Gastroesophageal sphincter (tissue), 3 donors: Measurements from ENCODE around the gene MLLT1.

Source experiments
- POLR2A ChIP-seq, 2 donors: fragments of 450-650 bp; IDR thresholded peaks; one replicate each; pipeline ENCODE4 v1.6.1; 2017; ENCODE audit warnings: antibody characterized with exemption in 2 of 2, mild to moderate bottlenecking in 2 of 2, moderate library complexity in 1 of 2
- POLR2AphosphoS5 ChIP-seq: sonication (generic); formaldehyde crosslinking; IDR thresholded peaks from one replicate; pipeline ENCODE4 v1.6.1; 2017; ENCODE audit warnings: antibody characterized with exemption
- TF ChIP-seq, protein P1 (sequence below), 4 experiments: fragments of 200-600 bp in 2 of 4; fragments of 450-650 bp in 2 of 4; sonication (generic) in 1 of 4; IDR thresholded peaks; one replicate each; pipeline ENCODE4 v1.5.1; 2017 to 2019; ENCODE audit warnings: antibody characterized with exemption in 4 of 4, mild to moderate bottlenecking in 2 of 4, moderate library complexity in 2 of 4

DNA sequence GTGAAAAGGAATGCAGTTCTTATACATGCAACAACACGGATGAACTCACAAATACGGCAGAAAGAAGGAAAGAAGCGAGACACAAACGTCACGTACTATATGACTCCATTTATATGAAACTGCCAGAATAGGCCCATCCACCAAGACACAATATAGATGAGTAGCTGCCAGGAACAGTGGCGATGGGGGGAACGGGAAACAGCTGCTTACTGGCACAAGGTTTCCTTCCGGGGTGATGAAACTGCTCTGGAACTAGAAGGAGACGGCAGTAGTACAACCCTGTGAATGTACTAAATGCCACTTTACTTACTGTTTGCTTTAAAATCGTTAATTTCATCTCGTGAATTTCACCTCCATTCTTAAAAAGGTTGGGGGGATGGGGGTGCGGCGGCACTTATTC lies 28.9 kb downstream of the MLLT1 start:
- TF ChIP-seq, protein P1, sequence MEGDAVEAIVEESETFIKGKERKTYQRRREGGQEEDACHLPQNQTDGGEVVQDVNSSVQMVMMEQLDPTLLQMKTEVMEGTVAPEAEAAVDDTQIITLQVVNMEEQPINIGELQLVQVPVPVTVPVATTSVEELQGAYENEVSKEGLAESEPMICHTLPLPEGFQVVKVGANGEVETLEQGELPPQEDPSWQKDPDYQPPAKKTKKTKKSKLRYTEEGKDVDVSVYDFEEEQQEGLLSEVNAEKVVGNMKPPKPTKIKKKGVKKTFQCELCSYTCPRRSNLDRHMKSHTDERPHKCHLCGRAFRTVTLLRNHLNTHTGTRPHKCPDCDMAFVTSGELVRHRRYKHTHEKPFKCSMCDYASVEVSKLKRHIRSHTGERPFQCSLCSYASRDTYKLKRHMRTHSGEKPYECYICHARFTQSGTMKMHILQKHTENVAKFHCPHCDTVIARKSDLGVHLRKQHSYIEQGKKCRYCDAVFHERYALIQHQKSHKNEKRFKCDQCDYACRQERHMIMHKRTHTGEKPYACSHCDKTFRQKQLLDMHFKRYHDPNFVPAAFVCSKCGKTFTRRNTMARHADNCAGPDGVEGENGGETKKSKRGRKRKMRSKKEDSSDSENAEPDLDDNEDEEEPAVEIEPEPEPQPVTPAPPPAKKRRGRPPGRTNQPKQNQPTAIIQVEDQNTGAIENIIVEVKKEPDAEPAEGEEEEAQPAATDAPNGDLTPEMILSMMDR (IDR thresholded peaks at IDR 0.05) = no peak
- no peak for TF ChIP-seq POLR2AphosphoS5
- no peak for TF ChIP-seq POLR2A (IDR thresholded peaks at IDR 0.05)
